Measurements from ENCODE around the gene STAP2. TPM values are rescaled to one million over a fixed set of nuclear protein-coding genes. Genes with fewer than 3 reads are reported as not detected.

STAP2 gene
- total and polyA plus RNA-seq, 9 of the 15 experiments (the other 6 are each of a cell fraction or from before 2014, with no cell fraction given), result 1.2 to 9.8 (median 4.5) TPM

DNA sequence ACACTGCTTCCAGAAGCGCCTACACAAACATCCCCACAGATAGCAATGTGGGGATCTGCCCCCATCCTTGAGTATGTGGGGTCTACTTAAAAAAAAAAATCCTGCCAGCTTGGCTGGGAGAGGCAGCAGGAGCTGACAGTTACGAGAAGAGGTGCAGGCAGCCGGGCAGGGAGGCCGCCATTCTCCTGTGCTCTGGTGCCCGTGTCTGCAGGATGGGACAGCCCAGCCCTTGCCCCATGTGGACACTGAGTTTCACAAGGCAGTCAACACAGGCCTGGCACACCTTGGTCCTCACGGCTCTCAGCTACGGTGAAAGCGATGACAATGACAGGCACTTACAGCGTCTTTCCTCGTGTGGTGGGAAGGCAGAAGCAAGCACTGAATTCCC, 28.7 kb upstream of the STAP2 start (continued):
- TF ChIP-seq, protein P1, sequence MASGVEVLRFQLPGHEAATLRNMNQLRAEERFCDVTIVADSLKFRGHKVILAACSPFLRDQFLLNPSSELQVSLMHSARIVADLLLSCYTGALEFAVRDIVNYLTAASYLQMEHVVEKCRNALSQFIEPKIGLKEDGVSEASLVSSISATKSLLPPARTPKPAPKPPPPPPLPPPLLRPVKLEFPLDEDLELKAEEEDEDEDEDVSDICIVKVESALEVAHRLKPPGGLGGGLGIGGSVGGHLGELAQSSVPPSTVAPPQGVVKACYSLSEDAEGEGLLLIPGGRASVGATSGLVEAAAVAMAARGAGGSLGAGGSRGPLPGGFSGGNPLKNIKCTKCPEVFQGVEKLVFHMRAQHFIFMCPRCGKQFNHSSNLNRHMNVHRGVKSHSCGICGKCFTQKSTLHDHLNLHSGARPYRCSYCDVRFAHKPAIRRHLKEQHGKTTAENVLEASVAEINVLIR (CRISPR knock-in tag; IDR thresholded peaks at IDR 0.05), result no peak
- TF ChIP-seq ZNF764 (CRISPR knock-in tag; IDR thresholded peaks at IDR 0.05; ENCODE audit: low read depth) (no peak), SREBF1 (IDR thresholded peaks at IDR 0.05; ENCODE audit: borderline replicate concordance, low read depth, low read length) (no peak), POU5F1 (IDR thresholded peaks at IDR 0.05; ENCODE audit: borderline replicate concordance, low read depth, low read length, partially characterized antibody) (no peak), MIER1 (IDR thresholded peaks at IDR 0.05; ENCODE audit: low read depth) (no peak), KDM5B (IDR thresholded peaks at IDR 0.05; ENCODE audit: insufficient replicate concordance, low read depth, low read length) (no peak), PCBP1 (IDR thresholded peaks at IDR 0.05; ENCODE audit: low read depth, low read length, poor library complexity, severe bottlenecking) (no peak), JUND (IDR thresholded peaks at IDR 0.05; ENCODE audit: borderline replicate concordance, low read depth, low read length) (no peak), JUND (tag; IDR thresholded peaks at IDR 0.05; ENCODE audit: borderline replicate concordance, low read depth, low read length) (no peak), NFATC3 (IDR thresholded peaks at IDR 0.05) (no peak), FOSL1 (tag; conservative IDR thresholded peaks at IDR 0.05) (no peak)
